Osteocyte (in vitro differentiated cells): ENCODE data around the gene GDF15. TPM values are rescaled to one million over a fixed set of nuclear protein-coding genes. Genes with fewer than 3 reads are reported as not detected.

Experiments used
- DNase-seq: peaks from one replicate; pipeline ENCODE4 v3.0.0; 2021; ENCODE audit warnings: mixed read lengths; ENCODE audit not compliant: unreplicated experiment; ENCODE audit errors: extremely low spot score
- H3K27ac Mint-ChIP-seq: one replicate; pipeline ENCODE4 v1.8.0; 2021; ENCODE audit warnings: mild to moderate bottlenecking, mixed read lengths; ENCODE audit not compliant: unreplicated experiment
- H3K27me3 Mint-ChIP-seq: one replicate; pipeline ENCODE4 v1.8.0; 2021; ENCODE audit warnings: mixed read lengths; ENCODE audit not compliant: unreplicated experiment
- H3K36me3 Mint-ChIP-seq: one replicate; pipeline ENCODE4 v1.8.0; 2021; ENCODE audit warnings: mixed read lengths; ENCODE audit not compliant: unreplicated experiment
- H3K4me1 Mint-ChIP-seq: one replicate; pipeline ENCODE4 v1.8.0; 2021; ENCODE audit warnings: mixed read lengths; ENCODE audit not compliant: unreplicated experiment
- H3K4me3 Mint-ChIP-seq: one replicate; pipeline ENCODE4 v1.8.0; 2021; ENCODE audit warnings: mild to moderate bottlenecking, moderate library complexity, mixed read lengths; ENCODE audit not compliant: unreplicated experiment
- H3K9me3 Mint-ChIP-seq: one replicate; pipeline ENCODE4 v1.8.0; 2021; ENCODE audit warnings: mixed read lengths; ENCODE audit not compliant: unreplicated experiment
- CTCF ChIP-seq: fragments of 200-600 bp; sonication (generic); IDR thresholded peaks from 2 replicates; pipeline ENCODE4 v1.5.0; 2021; ENCODE audit warnings: antibody characterized with exemption, mild to moderate bottlenecking, moderate library complexity
- total RNA-seq: library from RNA; stranded (reverse); gene quantifications from 2 replicates; pipeline ENCODE4 v1.2.1, GENCODE V29; 2021

The GDF15 gene
- total RNA-seq, 1 donor from 2014 or later, result 47.9 TPM

DNA sequence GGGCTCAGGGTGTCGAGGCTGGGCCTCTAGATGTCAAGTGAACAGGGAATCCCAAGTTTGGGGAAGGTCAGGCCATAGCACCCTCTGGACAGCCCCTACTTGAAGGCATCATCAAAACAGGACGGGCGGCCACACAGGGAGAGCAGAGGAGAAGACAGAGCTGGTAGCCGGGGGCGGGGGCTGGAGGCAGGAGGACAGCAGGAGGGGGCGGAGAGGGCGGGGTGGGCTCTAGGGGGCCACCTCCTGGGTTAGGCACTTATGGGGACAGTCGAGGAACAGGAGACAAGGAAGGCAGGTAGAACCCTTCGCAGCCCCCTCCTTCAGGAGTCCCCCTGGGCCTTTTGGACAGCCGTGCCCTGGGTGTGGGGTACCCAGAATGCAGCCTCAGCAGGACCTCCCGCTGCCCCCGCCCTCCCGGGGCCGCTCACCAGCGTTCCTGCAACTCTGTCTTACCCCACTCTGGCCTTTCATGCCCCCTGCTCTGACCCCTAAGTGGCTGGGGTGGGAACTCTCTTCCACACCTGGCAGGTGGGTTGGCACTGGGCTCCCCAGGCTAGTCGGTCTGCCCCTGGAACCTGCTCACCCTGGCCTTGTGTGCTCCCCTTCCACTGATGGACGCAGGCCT lies 39.0 kb downstream of the GDF15 start:
- no peak for DNase-seq
- Mint-ChIP-seq H3K4me3 (no peak overlapping the region), H3K27ac (no peak overlapping the region), H3K4me1 (peaks cover 43% of the 10 kb centered on the region), H3K9me3 (no peaks in the 10 kb centered on the region), H3K36me3 (peaks cover 3% of the 10 kb centered on the region), H3K27me3 (no peaks in the 10 kb centered on the region)
- no peak for TF ChIP-seq CTCF

- Mint-ChIP-seq H3K9me3 (no peaks in the 10 kb centered on the region), H3K4me3 (no peak overlapping the region), H3K27ac (peak overlapping the region; percentile 56), H3K4me1 (peaks cover 39% of the 10 kb centered on the region), H3K36me3 (peaks cover 3% of the 10 kb centered on the region), H3K27me3 (no peaks in the 10 kb centered on the region)
- DNase-seq, result no peak
- TF ChIP-seq CTCF, result no peak
Measured at GRCh38 chr19:18425515-18426415, 39.8 kb downstream of the GDF15 start.

DNA sequence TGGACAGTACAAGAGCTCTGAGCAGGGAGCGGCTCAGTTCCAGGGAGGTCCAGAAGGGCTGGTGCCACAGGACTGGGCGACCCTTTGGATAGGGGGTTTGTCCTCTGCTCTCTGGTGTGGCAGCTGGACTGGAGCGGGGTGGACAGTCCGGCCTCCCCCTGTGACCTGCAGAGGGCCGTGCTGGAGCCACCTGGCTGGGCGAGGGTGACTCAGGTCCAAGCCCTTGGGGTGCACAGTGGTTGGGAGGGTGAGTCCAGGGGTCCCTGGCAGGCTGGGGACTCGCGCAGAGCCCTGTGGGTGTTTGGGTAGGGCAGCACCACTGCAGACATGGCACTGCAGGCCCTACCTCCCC lies 40.4 kb downstream of the GDF15 start:
- no peak overlapping the region for H3K4me3 Mint-ChIP-seq

GRCh38 chr19:18427080-18427742 lies 41.3 kb downstream of the GDF15 start:
- DNase-seq, result no peak
- Mint-ChIP-seq H3K27me3 (no peaks in the 10 kb centered on the region), H3K36me3 (peaks cover 3% of the 10 kb centered on the region), H3K27ac (peak overlapping the region; percentile 44), H3K9me3 (no peaks in the 10 kb centered on the region), H3K4me3 (no peak overlapping the region), H3K4me1 (peaks cover 24% of the 10 kb centered on the region)
- TF ChIP-seq CTCF, result no peak

More for the DNA sequence above, 40.4 kb downstream of the GDF15 start:
- Mint-ChIP-seq H3K9me3 (no peaks in the 10 kb centered on the region), H3K27ac (no peak overlapping the region), H3K4me1 (peaks cover 32% of the 10 kb centered on the region), H3K36me3 (peaks cover 3% of the 10 kb centered on the region), H3K27me3 (no peaks in the 10 kb centered on the region)
- no peak for DNase-seq
- no peak for TF ChIP-seq CTCF

DNA sequence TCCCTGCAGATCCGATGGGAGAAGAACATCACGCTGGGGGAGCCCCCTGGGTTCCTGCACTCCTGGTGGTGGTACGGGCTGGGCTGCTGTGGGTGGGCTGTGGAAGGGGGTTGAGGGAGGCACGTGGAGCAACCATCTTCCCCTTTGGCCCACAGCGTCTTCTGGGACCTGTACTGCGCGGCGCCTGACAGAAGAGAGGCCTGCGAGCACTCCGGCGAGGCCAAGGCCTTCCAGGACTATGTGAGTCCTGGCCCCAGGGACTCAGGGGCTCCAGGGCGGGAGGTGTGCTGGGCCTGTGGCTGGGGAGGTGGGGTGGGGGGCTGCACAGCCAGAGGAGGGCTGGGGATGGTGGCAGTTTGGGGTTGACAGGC lies 41.8 kb downstream of the GDF15 start:
- Mint-ChIP-seq H3K27ac (peak overlapping the region; percentile 18), H3K4me1 (peaks cover 24% of the 10 kb centered on the region), H3K4me3 (no peak overlapping the region), H3K36me3 (peaks cover 3% of the 10 kb centered on the region), H3K27me3 (no peaks in the 10 kb centered on the region), H3K9me3 (no peaks in the 10 kb centered on the region)
- DNase-seq, result no peak
- no peak for TF ChIP-seq CTCF
